K562 (cell line): Measurements from ENCODE around the gene DHX58. TPM values are rescaled to one million over a fixed set of nuclear protein-coding genes. Genes with fewer than 3 reads are reported as not detected.

Experiments
- BCL6 ChIP-seq: fragments of 250-450 bp; sonication (Bioruptor Pico); IDR thresholded peaks from 2 replicates; pipeline ENCODE4 v1.4.0; 2020
- CTBP1 ChIP-seq: fragments of 450-650 bp; IDR thresholded peaks from 2 replicates; pipeline ENCODE4 v1.6.1; 2016; ENCODE audit warnings: borderline replicate concordance
- DACH1 ChIP-seq: fragments of 450-650 bp; IDR thresholded peaks from 2 replicates; pipeline ENCODE4 v1.6.1; 2018; ENCODE audit not compliant: partially characterized antibody
- GABPB1 ChIP-seq: sonication (generic); formaldehyde crosslinking; IDR thresholded peaks from 2 replicates; pipeline ENCODE4 v1.8.0; 2022; ENCODE audit warnings: mild to moderate bottlenecking, missing genetic modification reagents
- HOXB6 ChIP-seq: fragments of 250-450 bp; sonication (Bioruptor Pico); IDR thresholded peaks from 2 replicates; pipeline ENCODE4 v1.5.1; 2022; ENCODE audit warnings: mild to moderate bottlenecking, borderline replicate concordance
- NCOA4 ChIP-seq: fragments of 450-650 bp; IDR thresholded peaks from 2 replicates; pipeline ENCODE4 v1.6.1; 2018; ENCODE audit warnings: mild to moderate bottlenecking; ENCODE audit not compliant: partially characterized antibody
- NFRKB ChIP-seq: fragments of 450-650 bp; IDR thresholded peaks from 2 replicates; pipeline ENCODE4 v1.6.1; 2016; ENCODE audit warnings: low read depth
- NR2C1 ChIP-seq, 2 experiments: fragments of 450-650 bp; IDR thresholded peaks; 2 replicates each; pipeline ENCODE4 v1.6.1; 2017; ENCODE audit warnings: mild to moderate bottlenecking in 2 of 2, antibody characterized with exemption in 1 of 2, inconsistent platforms in 1 of 2, missing compliant biosample characterization in 1 of 2, missing genetic modification characterization in 1 of 2
- PML ChIP-seq: IDR thresholded peaks from 2 replicates; pipeline ENCODE4 v1.6.1; 2012; ENCODE audit warnings: low read length, inconsistent platforms
- POLR2G ChIP-seq: fragments of 200-400 bp; formaldehyde crosslinking; IDR thresholded peaks from 2 replicates; pipeline ENCODE4 v1.6.1; 2017; ENCODE audit warnings: low read depth, mild to moderate bottlenecking, antibody characterized with exemption, low read length, moderate library complexity
- RBM22 ChIP-seq: fragments of 200-400 bp; formaldehyde crosslinking; IDR thresholded peaks from 2 replicates; pipeline ENCODE4 v1.6.1; 2018; ENCODE audit warnings: low read length, low read depth; ENCODE audit not compliant: poor library complexity, severe bottlenecking
- SNIP1 ChIP-seq: fragments of 450-650 bp; IDR thresholded peaks from 2 replicates; pipeline ENCODE4 v1.7.1; 2017; ENCODE audit warnings: low read depth, mild to moderate bottlenecking
- SOX6 ChIP-seq: fragments of 450-650 bp; IDR thresholded peaks from 2 replicates; pipeline ENCODE4 v1.6.1; 2014; ENCODE audit warnings: mild to moderate bottlenecking
- SUPT5H ChIP-seq: fragments of 450-650 bp; IDR thresholded peaks from 2 replicates; pipeline ENCODE4 v1.6.1; 2016
- TARDBP ChIP-seq: fragments of 450-650 bp; IDR thresholded peaks from 2 replicates; pipeline ENCODE4 v1.6.1; 2016
- TSC22D4 ChIP-seq: fragments of 450-650 bp; IDR thresholded peaks from 2 replicates; pipeline ENCODE4 v1.6.1; 2016; ENCODE audit warnings: missing genetic modification characterization, missing biosample characterization, control low read depth
- ZNF134 ChIP-seq: fragments of 250-450 bp; sonication (Bioruptor Pico); conservative IDR thresholded peaks from 2 replicates; pipeline ENCODE4 v1.4.0; 2020
- ZNF263 ChIP-seq: sonication (generic); formaldehyde crosslinking; IDR thresholded peaks from 2 replicates; pipeline ENCODE4 v1.8.0; 2022; ENCODE audit warnings: mild to moderate bottlenecking, missing genetic modification reagents, borderline replicate concordance
- ZNF41 ChIP-seq: fragments of 250-450 bp; sonication (Bioruptor Pico); conservative IDR thresholded peaks from 2 replicates; pipeline ENCODE4 v1.4.0; 2020; ENCODE audit warnings: mild to moderate bottlenecking
- ZNF696 ChIP-seq: fragments of 250-450 bp; sonication (Bioruptor Pico); conservative IDR thresholded peaks from 2 replicates; pipeline ENCODE4 v1.4.0; 2020; ENCODE audit warnings: mild to moderate bottlenecking, moderate library complexity
- ZNF76 ChIP-seq: fragments of 250-450 bp; sonication (Bioruptor Pico); IDR thresholded peaks from 2 replicates; pipeline ENCODE4 v1.4.0; 2020; ENCODE audit warnings: mild to moderate bottlenecking, moderate library complexity, borderline replicate concordance
- polyA plus RNA-seq, 8 experiments: library from polyadenylated mRNA; depleted of rRNA in 4 of 8; stranded (reverse) in 5 of 8; unstranded in 3 of 8; fragments of >200 nt; fragmentation: Nextera tagmentation in 2 of 8; fragmentation: Illumina TruSeq in 1 of 8; extraction: Ambion mirVana in 2 of 8; extraction: Trizol in 1 of 8; gene quantifications; 2 replicates each; pipeline versions ENCODE4 v1.2.1 to v1.2.3, GENCODE V29; 2011 to 2014; ENCODE audit warnings: inconsistent platforms in 1 of 8, missing spikeins in 1 of 8
- total RNA-seq, 7 experiments: library from RNA; depleted of rRNA in 6 of 7; stranded (reverse); fragments of >200 nt in 6 of 7; fragmentation: Illumina TruSeq in 2 of 7; extraction: Trizol in 2 of 7; gene quantifications; 2 replicates each; pipeline versions ENCODE4 v1.2.1 to v1.2.3, GENCODE V29; 2011 to 2021; ENCODE audit warnings: low replicate concordance in 1 of 7
- TF ChIP-seq, protein P1 (sequence below): fragments of 250-450 bp; sonication (Bioruptor Pico); IDR thresholded peaks from 2 replicates; pipeline ENCODE4 v1.5.0; 2020; ENCODE audit warnings: mild to moderate bottlenecking, borderline replicate concordance
- TF ChIP-seq, protein P2 (sequence below): sonication (generic); IDR thresholded peaks from 2 replicates; pipeline ENCODE4 v1.6.1; 2016
- TF ChIP-seq, protein P3 (sequence below): sonication (generic); formaldehyde crosslinking; IDR thresholded peaks from 2 replicates; pipeline ENCODE4 v1.8.0; 2022; ENCODE audit warnings: mild to moderate bottlenecking, low read depth, missing genetic modification reagents

DHX58 gene
- total and polyA plus RNA-seq, 9 of the 15 experiments (the other 6 are each of a cell fraction or from before 2014, with no cell fraction given), result 0.15 to 3.0 (median 1.4) TPM

DNA sequence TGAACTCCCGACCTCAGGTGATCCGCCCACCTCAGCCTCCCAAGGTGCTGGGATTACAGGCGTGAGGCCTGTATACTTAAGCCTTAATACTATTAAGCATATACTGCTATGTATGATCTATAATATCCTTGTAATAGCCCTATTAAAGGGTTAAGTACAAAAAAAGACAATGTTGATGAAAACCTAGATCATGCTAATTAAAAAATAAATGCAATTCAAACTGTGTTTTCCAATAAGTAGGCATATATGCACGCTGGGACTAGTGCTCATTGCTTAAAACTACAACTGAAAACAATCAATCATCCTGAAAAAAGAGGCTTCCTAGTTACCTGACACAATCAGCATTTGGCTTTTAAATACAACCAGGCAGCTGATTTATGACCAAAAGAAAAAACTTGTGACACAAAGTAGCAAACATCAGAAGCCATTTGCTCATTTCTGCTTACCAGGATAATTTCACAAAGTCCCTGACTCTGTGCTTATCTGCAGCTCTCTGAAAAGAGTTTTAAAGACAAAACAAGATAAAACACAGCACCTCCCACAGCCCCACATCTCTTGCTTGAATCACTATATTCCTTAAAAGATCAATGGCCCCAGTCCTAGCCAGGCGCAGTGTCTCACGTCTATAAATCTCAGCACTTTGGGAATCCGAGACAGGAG, 25.3 kb downstream of the DHX58 start (continued):
- TF ChIP-seq HOXB6 (CRISPR knock-in tag), result no peak
- no peak for TF ChIP-seq TSC22D4
- TF ChIP-seq POLR2G, result no peak
- no peak for TF ChIP-seq NCOA4
- no peak for TF ChIP-seq BCL6 (CRISPR knock-in tag)
- TF ChIP-seq PML, result no peak
- no peak for TF ChIP-seq ZNF263 (CRISPR knock-in tag)
- TF ChIP-seq NR2C1 (IDR thresholded peaks at IDR 0.05), result no peak
- TF ChIP-seq NR2C1 (tag; IDR thresholded peaks at IDR 0.05), result no peak
- TF ChIP-seq TARDBP, result no peak
- no peak for TF ChIP-seq RBM22
- TF ChIP-seq, protein P1, sequence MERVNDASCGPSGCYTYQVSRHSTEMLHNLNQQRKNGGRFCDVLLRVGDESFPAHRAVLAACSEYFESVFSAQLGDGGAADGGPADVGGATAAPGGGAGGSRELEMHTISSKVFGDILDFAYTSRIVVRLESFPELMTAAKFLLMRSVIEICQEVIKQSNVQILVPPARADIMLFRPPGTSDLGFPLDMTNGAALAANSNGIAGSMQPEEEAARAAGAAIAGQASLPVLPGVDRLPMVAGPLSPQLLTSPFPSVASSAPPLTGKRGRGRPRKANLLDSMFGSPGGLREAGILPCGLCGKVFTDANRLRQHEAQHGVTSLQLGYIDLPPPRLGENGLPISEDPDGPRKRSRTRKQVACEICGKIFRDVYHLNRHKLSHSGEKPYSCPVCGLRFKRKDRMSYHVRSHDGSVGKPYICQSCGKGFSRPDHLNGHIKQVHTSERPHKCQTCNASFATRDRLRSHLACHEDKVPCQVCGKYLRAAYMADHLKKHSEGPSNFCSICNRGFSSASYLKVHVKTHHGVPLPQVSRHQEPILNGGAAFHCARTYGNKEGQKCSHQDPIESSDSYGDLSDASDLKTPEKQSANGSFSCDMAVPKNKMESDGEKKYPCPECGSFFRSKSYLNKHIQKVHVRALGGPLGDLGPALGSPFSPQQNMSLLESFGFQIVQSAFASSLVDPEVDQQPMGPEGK (CRISPR knock-in tag), result no peak
- TF ChIP-seq GABPB1 (CRISPR knock-in tag), result no peak
- no peak for TF ChIP-seq SUPT5H
- peak; percentile 53; the same call in 1 of the 2 replicates for TF ChIP-seq CTBP1
- TF ChIP-seq SNIP1, result no peak
- TF ChIP-seq ZNF76 (CRISPR knock-in tag), result no peak
- TF ChIP-seq, protein P2, sequence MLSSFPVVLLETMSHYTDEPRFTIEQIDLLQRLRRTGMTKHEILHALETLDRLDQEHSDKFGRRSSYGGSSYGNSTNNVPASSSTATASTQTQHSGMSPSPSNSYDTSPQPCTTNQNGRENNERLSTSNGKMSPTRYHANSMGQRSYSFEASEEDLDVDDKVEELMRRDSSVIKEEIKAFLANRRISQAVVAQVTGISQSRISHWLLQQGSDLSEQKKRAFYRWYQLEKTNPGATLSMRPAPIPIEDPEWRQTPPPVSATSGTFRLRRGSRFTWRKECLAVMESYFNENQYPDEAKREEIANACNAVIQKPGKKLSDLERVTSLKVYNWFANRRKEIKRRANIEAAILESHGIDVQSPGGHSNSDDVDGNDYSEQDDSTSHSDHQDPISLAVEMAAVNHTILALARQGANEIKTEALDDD, result peak; percentile 48; the same call in 1 of the 2 replicates
- TF ChIP-seq, protein P3, sequence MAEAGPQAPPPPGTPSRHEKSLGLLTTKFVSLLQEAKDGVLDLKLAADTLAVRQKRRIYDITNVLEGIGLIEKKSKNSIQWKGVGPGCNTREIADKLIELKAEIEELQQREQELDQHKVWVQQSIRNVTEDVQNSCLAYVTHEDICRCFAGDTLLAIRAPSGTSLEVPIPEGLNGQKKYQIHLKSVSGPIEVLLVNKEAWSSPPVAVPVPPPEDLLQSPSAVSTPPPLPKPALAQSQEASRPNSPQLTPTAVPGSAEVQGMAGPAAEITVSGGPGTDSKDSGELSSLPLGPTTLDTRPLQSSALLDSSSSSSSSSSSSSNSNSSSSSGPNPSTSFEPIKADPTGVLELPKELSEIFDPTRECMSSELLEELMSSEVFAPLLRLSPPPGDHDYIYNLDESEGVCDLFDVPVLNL (CRISPR knock-in tag), result no peak
- TF ChIP-seq DACH1, result no peak
- TF ChIP-seq ZNF134 (CRISPR knock-in tag), result no peak
- TF ChIP-seq SOX6, result peak; percentile 79; the same call in 1 of the 2 replicates
- no peak for TF ChIP-seq ZNF696
- TF ChIP-seq NFRKB, result no peak
- no peak for TF ChIP-seq ZNF41 (CRISPR knock-in tag)
